Aorta (tissue), 5 donors: ENCODE results near the gene AGRP. TPM values are rescaled to one million over a fixed set of nuclear protein-coding genes. Genes with fewer than 3 reads are reported as not detected.

Experiments
- ATAC-seq: fragments of 200-7000 bp; cut with Tn5 transposase; one replicate; pipeline ENCODE4 v1.9.1; 2022; ENCODE audit warnings: moderate library complexity; ENCODE audit not compliant: low FRiP score
- DNase-seq, 2 donors: peaks; one replicate each; pipeline ENCODE4 v3.0.0-alpha.2; 2020
- H3K27ac ChIP-seq, 2 donors: one replicate each; pipeline ENCODE4 v1.5.1; 2013; ENCODE audit warnings: low read length in 2 of 2, mild to moderate bottlenecking in 2 of 2, moderate library complexity in 2 of 2, control low read depth in 1 of 2, inconsistent platforms in 1 of 2, low read depth in 1 of 2
- H3K27me3 ChIP-seq, 2 donors: one replicate each; pipeline ENCODE4 v1.6.1; 2013; ENCODE audit warnings: control low read depth in 1 of 2, low read length in 1 of 2, mild to moderate bottlenecking in 1 of 2, moderate library complexity in 1 of 2; ENCODE audit not compliant: insufficient read depth in 2 of 2, control insufficient read depth in 1 of 2
- H3K36me3 ChIP-seq, 2 donors: one replicate each; pipeline ENCODE4 v1.6.1; 2013; ENCODE audit warnings: control low read depth in 1 of 2, low read length in 1 of 2, mild to moderate bottlenecking in 1 of 2; ENCODE audit not compliant: insufficient read depth in 2 of 2, control insufficient read depth in 1 of 2
- H3K4me1 ChIP-seq, 2 donors: one replicate each; pipeline ENCODE4 v1.6.1; 2013; ENCODE audit warnings: low read length in 2 of 2, control low read depth in 1 of 2, mild to moderate bottlenecking in 1 of 2, moderate library complexity in 1 of 2; ENCODE audit not compliant: insufficient read depth in 2 of 2, control insufficient read depth in 1 of 2
- H3K4me3 ChIP-seq, 2 donors: one replicate each; pipeline ENCODE4 v1.5.1; 2013; ENCODE audit warnings: low read length in 2 of 2, control low read depth in 1 of 2, mild to moderate bottlenecking in 1 of 2
- H3K9me3 ChIP-seq: one replicate; pipeline ENCODE4 v1.6.1; 2013; ENCODE audit warnings: mild to moderate bottlenecking, low read length; ENCODE audit not compliant: control insufficient read depth
- WGBS, 2 donors: extraction: QIAGEN DNeasy Blood & Tissue Kit; methylation state at CpG; one replicate each; pipeline ENCODE4 v1.1.7; 2013; 5-methylcytosine and 5-hydroxymethylcytosine counted together
- intact Hi-C, 2 donors: fragments of 100-400 bp; cut with DNase I; formaldehyde crosslinking; loops; one replicate each; pipeline versions ENCODE4 v1.14.2 to v1.15.0; 2022
- polyA plus RNA-seq, 2 donors: library from polyadenylated mRNA; stranded (reverse); fragments of 200-250 nt; gene quantifications; one replicate each; pipeline ENCODE4 v1.2.3, GENCODE V29; 2013
- total RNA-seq, 2 donors: library from RNA; stranded (reverse); fragmentation: NEBNext Ultra II Directional; extraction: Animal tissue kit (Norgen Biotek cat#: 25700); gene quantifications; one replicate each; pipeline ENCODE4 v1.2.1, GENCODE V29; 2021
- donor health status: healthy with polysubstance abuse.
- donor health status: Bipolar disorder and iron deficiency.
- donor health status: DM: no; HTN: no; CAD: no.
- donor health status: DM: no; HTN: no; CAD: no.
- donor health status: DM: yes; HTN: yes; CAD: no.

AGRP gene
- total and polyA plus RNA-seq, 4 donors, result 1.5 TPM; not detected in 3

DNA sequence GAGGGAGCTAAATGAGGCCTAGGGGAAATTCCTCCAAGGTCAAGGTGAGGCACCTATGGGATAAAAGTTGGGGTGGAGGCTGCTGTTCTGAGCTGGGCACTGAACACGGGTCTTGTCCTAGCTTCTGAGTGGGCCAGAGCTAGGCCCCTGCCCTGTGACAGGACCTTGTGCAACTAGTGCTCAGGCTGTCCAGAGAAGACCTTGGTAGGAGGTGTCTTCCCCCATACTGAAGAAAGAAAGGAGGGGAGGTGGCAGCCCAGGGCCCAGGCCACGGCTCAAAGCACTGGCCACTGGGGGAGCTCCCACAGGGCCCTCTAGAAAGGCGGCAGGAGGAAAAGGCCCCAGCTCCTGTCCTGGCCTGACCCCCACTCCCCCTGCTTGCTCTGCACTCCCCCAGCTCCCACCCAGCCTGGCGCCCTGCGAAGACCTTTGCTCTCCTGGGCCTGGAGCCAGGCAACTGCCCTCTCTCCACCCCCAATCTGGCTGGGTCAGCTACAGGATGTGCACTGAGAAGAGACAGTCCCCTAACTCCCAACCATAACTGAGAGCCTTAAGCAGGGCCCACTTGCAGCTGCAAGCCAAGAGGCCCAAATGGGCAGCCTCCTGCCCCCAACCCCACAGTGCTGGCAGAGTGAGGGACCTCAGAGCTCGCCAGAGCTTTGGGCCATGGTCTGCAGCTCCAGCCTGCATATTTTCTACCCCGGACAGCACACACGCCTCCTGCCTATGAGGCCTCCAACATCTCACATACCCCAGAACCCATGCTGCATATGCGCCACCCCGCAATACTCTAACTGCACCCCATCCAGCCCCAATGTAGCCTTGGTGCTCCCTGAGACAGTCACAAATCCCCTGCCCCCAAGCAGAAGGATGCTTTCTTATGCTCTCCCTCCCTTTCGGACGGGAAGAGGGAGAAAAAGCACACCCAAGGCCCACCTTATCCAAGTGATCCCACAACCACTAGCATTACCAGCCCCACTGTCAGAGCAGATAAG lies 37.1 kb downstream of the AGRP start:
- WGBS, 2 donors, result 84 to 85% methylated on average over 11 to 12 of the region's 12 CpGs
- Histone ChIP-seq H3K36me3 (peaks cover 0 to 2% of the 10 kb centered on the region in 2 donors), H3K4me1 (no peaks in the 10 kb centered on the region), H3K27me3 (no peaks in the 10 kb centered on the region), H3K4me3 (no peak overlapping the region), H3K9me3 (no peaks in the 10 kb centered on the region), H3K27ac (no peak overlapping the region)
- ATAC-seq (no peak), DNase-seq (no peak)
- intact Hi-C loops, result no loop called here

DNA sequence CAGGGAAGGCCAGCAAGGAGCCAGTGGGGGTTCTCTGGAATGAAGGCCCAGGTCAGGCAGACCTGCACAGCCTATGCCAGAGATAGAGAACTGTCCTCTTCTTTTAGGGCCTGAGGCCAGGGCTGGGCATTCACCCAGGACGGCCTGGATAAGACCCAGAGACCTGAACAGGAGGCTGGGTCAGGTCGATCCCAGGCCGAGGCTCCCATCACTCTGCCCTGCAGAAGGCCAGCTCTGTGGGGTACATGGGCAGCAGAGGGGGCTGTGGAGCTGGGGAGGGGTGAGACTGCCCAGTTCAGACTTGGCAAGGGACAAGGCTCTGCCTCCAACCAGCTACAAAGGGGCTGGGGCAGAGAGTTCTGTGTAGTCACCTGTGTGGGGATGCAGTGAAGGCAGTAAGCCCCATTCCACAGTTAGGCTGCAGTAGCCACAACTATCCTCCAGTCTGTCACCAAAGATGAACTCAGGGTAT lies 37.9 kb downstream of the AGRP start:
- 71 to 74% methylated on average over 3 of the region's 3 CpGs for WGBS, 2 donors
- Histone ChIP-seq H3K4me3 (no peak overlapping the region), H3K9me3 (no peaks in the 10 kb centered on the region), H3K27ac (no peak overlapping the region), H3K4me1 (no peaks in the 10 kb centered on the region), H3K27me3 (no peaks in the 10 kb centered on the region), H3K36me3 (peaks cover 0 to 2% of the 10 kb centered on the region in 2 donors)
- intact Hi-C loops, result no loop called here
- ATAC-seq (no peak), DNase-seq (no peak)

DNA sequence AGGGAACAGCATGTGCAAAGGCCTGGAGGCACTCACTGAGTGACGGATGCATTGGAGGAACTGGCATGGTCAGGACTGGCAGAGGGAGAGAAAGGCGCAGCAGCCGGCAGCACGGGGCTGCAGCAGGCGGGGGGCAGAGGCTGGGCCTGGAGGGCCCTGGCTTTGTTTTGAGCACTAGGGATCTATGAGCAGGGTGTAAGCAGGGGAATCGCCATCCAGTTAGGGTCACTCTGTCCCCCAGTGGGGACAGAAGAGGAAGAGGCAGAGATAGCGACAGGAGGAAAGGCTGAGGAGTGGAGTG lies 38.3 kb downstream of the AGRP start:
- DNase-seq (no peak), ATAC-seq (no peak)
- 91 to 93% methylated on average over 7 of the region's 7 CpGs for WGBS, 2 donors
- Histone ChIP-seq H3K4me3 (no peak overlapping the region), H3K27ac (no peak overlapping the region), H3K27me3 (no peaks in the 10 kb centered on the region), H3K36me3 (peaks cover 0 to 2% of the 10 kb centered on the region in 2 donors), H3K9me3 (no peaks in the 10 kb centered on the region), H3K4me1 (no peaks in the 10 kb centered on the region)
- intact Hi-C loops, result no loop called here

DNA sequence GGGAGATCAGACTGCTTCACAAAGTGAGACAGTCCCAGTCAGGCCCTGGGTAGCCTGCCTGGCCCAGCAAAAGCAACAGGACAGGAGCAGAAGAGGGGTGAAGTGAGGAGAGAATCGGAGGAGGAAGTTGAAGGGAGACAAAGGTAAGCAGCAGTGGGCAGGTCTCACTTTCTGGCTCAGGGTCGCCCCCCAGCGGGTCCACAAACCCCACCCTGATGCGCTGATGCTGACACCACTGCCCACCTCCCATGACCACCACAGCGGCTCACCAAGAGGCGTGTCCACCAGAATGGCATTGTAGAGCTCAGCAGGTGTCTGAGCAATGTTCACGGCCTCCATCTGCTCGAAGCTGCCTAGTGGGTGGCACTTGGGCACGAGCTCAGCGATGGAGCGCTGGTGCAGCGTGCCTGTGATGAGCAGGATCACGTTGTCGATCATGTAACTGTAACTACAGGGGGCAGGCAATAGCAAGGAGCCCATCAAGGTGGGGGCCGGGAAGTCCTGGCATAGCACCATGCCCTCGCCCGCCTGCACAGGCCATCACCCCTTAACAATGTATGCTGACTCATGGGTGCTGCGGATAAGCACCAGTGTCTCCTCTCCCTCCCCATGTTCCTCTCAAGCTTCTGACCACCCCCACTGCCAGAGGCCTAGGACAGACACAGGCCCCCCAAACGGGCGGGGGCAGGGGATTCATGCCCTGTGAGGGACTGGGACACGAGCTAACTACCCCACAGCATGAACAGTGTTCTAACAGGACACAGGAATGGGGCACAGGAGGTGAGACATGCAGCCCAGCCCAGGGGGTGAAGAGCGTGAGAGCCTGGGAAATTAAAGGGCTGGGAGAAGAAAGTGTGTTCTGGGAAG lies 38.9 kb downstream of the AGRP start:
- Histone ChIP-seq H3K27me3 (no peaks in the 10 kb centered on the region), H3K4me1 (no peaks in the 10 kb centered on the region), H3K9me3 (no peaks in the 10 kb centered on the region), H3K27ac (no peak overlapping the region), H3K36me3 (no peaks in the 10 kb centered on the region), H3K4me3 (no peak overlapping the region)
- WGBS, 2 donors, result 87 to 88% methylated on average over 22 of the region's 22 CpGs
- intact Hi-C loops, result no loop called here
- DNase-seq (no peak), ATAC-seq (no peak)

DNA sequence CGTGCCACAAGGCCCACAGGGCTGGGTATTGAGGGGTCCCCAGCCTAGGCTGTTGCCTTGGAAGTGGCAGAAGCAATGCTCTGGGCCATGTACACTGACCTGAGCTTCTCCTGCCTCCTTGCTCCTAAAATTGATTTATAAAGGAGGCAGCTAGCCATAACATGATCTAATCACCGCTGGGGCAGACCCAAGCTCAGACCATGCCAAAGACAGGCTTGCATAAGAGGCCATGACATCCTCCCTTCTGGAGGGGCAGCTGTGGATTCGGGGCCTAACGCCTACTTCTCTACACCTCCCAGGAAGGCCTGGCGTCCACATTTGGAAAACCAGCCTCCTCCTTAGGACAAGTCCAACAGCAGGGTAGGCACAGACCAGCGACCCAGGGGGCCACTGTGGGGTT lies 40.1 kb downstream of the AGRP start:
- H3K36me3 ChIP-seq, result peaks cover 0 to 3% of the 10 kb centered on the region in 2 donors
- H3K27me3 ChIP-seq, result no peaks in the 10 kb centered on the region
- no peak overlapping the region for H3K27ac ChIP-seq
- no peaks in the 10 kb centered on the region for H3K4me1 ChIP-seq
- peak in 1 of 2 donors; percentile 64 for DNase-seq
- H3K4me3 ChIP-seq, result no peak overlapping the region
- H3K9me3 ChIP-seq, result no peaks in the 10 kb centered on the region
- peak; percentile 67 for ATAC-seq
- WGBS, 2 donors, result 51 to 65% methylated on average over 6 of the region's 6 CpGs
- intact Hi-C loops, result no loop called here

DNA sequence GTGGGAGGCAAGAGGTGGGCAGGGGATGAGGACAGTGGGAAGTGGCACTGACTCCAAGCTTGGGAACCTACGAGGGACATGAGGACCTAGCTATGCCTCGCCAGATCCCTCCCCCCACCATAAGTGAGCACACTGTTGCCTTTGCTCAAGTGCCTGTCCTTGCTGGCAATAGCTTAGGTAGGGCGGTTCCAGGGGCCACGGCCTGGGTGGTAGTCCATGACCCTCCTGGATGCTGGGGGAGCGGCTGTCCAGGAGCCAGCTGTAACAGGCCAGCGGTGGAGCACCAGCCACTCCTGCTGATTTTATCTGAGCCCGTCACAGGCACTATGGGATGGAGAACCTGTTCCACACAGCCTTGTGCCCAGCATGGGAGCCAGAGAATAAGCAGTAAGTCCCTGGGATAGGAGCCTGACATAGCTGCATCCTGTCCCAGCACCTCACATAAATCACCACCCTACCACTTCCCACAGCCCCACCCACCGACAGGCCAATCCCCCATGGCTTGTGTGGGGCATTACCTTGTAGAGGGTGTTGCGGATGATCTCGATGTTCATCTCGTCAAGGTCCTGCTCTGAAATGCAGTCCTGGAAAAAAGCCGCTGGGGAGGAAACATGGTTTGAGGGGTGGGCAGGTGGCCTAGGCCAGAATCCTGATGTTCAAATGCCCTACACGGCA lies 40.6 kb downstream of the AGRP start:
- Histone ChIP-seq H3K4me3 (no peak overlapping the region), H3K27ac (no peak overlapping the region), H3K9me3 (no peaks in the 10 kb centered on the region), H3K36me3 (peaks cover 0 to 4% of the 10 kb centered on the region in 2 donors), H3K27me3 (no peaks in the 10 kb centered on the region), H3K4me1 (no peaks in the 10 kb centered on the region)
- no peak for DNase-seq
- ATAC-seq, result no peak
- intact Hi-C loops, result no loop called here
- WGBS, 2 donors, result 92% methylated on average over 13 of the region's 13 CpGs

DNA sequence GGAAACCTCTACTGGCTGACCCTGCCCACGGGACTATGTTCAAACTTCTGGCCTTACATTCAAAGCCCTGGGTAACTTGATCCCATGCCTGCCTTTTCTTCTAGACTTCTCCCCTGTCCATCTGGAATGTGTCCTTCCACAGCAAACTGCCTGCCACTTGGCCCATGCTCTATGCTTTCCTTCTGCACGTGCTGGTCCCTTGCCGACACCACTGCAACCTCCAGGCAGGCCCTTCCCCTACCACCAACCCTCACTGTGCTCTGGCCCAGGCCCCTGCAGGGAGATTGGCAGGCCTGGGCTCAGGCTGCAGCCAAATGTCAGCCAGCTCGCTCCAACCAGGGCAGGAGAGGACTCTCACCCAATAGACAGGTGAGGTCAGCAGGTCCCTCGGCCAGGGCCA lies 41.4 kb downstream of the AGRP start:
- Histone ChIP-seq H3K9me3 (no peaks in the 10 kb centered on the region), H3K27me3 (no peaks in the 10 kb centered on the region), H3K4me1 (no peaks in the 10 kb centered on the region), H3K4me3 (no peak overlapping the region), H3K36me3 (peaks cover 0 to 4% of the 10 kb centered on the region in 2 donors), H3K27ac (no peak overlapping the region)
- DNase-seq (no peak), ATAC-seq (no peak)
- 33 to 39% methylated on average over 5 of the region's 5 CpGs for WGBS, 2 donors
- intact Hi-C loops, result no loop called here

DNA sequence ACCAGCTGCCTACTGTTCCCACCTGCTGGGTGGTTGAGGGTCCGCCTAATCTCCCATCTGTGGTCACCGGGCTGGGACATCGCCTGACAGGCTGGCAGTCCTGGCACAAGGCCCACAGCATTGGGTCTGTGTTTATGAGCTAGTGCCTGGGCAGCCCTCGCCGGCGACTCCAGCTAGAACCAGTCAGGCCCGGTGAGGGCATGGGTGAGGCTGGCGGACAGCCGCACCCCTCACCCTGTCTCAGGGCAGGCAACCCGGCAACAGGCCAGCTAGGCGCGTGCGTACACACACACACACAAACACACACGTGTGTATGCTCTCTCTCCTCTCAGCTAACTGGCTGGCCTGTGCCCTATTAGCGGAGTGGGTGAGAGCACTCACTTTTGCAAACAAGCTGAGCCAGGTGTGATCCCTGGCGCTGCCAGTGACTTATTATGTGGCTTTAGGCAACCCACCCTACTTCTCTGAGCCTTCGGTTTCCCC lies 42.0 kb downstream of the AGRP start:
- H3K4me3 ChIP-seq, result no peak overlapping the region
- intact Hi-C loops, result no loop called here
- 73 to 76% methylated on average over 17 of the region's 17 CpGs for WGBS, 2 donors

More for the DNA sequence above, 42.0 kb downstream of the AGRP start:
- no peaks in the 10 kb centered on the region for H3K9me3 ChIP-seq
- no peaks in the 10 kb centered on the region for H3K27me3 ChIP-seq
- peaks cover 0 to 4% of the 10 kb centered on the region in 2 donors for H3K36me3 ChIP-seq
- no peak overlapping the region for H3K27ac ChIP-seq
- DNase-seq, result peak in 1 of 2 donors; percentile 51
- no peak for ATAC-seq
- H3K4me1 ChIP-seq, result no peaks in the 10 kb centered on the region
